ENCODE measurements around the gene RGS2.

The RGS2 gene

DNA sequence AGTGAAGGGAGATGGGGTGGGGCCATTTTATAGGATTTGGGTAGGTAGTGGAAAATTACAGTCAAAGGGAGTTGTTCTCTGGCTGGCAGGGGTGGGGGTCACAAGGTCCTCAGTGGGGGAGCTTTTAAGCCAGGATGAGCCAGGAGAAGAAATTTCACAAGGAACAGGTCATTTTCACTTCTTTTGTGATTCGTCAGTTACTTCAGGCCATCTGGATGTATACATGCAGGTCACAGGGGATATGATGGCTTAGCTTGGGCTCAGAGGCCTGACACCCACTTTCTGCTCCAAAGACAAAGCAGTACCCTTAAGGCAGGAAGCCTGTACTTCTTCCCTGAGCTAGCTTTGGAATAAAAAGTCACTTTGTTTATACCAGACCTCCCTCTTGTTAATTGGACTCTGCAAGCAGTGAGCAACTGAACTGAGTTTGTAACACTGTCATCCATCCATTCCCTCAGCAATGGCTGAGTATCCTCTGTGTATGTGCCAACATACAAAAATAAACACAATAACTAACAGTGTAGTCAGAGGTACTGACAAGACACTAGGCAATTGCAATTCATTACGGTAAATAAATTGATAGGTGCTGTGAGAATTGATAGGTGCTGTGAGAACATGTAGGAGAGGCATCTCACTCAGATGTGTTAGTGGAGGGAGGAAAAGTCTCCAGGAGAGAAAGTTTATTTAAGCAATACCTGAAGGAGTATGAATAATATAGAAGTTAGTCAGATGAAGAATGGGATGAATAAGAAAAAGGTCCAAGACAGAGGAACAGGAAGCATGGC is 14.7 kb upstream of the RGS2 start:
- no peak for DNase-seq (ENCODE audit: low spot score)
- no peak overlapping the region for H3K4me3 ChIP-seq
- TF ChIP-seq, protein P1, sequence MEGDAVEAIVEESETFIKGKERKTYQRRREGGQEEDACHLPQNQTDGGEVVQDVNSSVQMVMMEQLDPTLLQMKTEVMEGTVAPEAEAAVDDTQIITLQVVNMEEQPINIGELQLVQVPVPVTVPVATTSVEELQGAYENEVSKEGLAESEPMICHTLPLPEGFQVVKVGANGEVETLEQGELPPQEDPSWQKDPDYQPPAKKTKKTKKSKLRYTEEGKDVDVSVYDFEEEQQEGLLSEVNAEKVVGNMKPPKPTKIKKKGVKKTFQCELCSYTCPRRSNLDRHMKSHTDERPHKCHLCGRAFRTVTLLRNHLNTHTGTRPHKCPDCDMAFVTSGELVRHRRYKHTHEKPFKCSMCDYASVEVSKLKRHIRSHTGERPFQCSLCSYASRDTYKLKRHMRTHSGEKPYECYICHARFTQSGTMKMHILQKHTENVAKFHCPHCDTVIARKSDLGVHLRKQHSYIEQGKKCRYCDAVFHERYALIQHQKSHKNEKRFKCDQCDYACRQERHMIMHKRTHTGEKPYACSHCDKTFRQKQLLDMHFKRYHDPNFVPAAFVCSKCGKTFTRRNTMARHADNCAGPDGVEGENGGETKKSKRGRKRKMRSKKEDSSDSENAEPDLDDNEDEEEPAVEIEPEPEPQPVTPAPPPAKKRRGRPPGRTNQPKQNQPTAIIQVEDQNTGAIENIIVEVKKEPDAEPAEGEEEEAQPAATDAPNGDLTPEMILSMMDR (IDR thresholded peaks at IDR 0.05), result no peak
- no peak overlapping the region for H3K27ac ChIP-seq

DNA sequence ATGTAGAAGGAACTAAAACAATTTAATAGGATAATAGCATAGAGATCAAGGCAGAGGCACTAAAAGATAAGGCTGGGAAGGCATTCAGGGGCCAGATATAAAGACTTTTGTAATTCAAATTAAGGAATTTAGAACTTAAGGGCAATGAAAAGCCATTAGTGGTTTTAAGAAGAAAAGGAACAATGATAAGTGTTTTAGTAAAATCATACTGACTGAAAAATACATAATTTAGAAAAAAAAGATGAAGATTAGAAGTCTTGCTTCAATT is 14.1 kb upstream of the RGS2 start:
- DNase-seq (ENCODE audit: low spot score), result no peak
- Histone ChIP-seq H3K27ac (no peak overlapping the region), H3K4me3 (no peak overlapping the region)
- TF ChIP-seq, protein P1 (IDR thresholded peaks at IDR 0.05), result no peak

DNA sequence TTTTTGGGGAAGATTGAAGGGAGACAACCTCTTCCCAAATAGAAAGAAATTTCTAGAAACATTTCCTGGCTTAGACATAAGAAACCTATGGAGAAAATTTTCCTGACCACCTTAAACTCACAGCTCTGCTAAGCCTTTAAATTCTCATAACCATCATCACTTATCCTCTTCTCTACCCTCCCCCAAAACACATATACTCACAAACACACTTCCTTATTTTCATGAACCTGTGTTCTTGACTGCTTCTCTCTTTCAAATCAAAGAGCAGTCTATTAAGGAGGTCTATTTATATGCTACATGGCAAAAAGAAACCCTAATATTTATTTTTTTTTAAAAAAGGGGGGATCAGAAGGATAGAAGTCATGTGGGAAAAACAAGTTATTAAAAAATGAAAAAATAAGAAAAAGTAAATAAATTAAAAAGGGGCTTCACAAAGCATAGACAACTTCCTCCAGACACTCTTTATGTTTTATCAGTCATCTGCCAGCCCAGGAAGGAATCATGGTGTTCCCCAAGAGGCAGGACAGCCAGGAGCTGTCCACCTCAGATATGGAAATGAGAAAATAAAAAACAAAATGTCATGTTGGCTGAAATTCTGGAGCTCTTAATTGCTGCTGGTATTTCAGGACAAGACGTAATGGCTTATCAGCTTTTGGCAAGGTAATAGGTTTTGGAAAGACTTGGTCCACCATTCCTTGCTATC is 12.8 kb upstream of the RGS2 start:
- DNase-seq (ENCODE audit: low spot score), result no peak
- TF ChIP-seq, protein P1 (IDR thresholded peaks at IDR 0.05), result no peak
- H3K27ac ChIP-seq, result no peak overlapping the region
- H3K4me3 ChIP-seq, result no peak overlapping the region

DNA sequence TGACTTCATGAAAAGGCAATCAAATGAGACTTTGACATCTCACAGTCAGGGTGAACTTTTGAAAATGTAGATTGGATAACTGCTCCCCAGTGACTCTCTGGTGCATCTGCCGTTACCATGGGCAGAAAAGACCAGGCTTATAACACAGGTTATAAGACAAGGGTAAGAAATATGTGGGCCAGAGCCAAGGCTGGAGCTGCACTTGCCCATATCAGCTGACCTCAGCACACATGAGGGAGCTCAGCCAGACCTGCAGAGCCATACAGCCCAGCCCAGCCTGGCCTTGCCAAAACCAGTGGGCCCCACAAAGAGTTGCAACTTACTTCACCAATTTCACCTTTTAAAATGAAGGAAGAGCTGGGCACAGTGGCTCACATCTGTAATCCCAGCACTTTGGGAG is 11.7 kb upstream of the RGS2 start:
- no peak for DNase-seq (ENCODE audit: low spot score)
- no peak overlapping the region for H3K4me3 ChIP-seq
- TF ChIP-seq, protein P1 (IDR thresholded peaks at IDR 0.05), result no peak
- H3K27ac ChIP-seq, result no peak overlapping the region

DNA sequence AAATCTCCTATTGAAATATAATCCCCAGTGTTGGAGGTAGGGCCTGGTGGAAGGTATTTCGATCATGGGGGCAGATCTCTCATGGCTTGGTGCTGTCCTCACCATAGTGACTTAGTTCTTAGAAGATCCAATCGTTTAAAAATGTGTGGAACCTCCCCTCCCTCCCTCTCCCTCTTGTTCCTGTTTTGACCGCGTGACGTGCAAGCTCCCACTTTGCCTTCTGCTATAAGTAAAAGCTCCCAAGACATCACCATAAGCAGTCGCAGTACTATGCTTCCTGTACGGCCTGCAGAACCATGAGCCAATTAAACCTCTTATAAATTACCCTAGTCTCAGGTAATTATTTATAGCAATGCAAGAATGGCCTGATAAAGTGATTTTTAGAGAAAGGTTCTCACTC is 10.9 kb upstream of the RGS2 start:
- Histone ChIP-seq H3K27ac (no peak overlapping the region), H3K4me3 (no peak overlapping the region)
- DNase-seq (ENCODE audit: low spot score), result no peak
- TF ChIP-seq, protein P1 (IDR thresholded peaks at IDR 0.05), result no peak

DNA sequence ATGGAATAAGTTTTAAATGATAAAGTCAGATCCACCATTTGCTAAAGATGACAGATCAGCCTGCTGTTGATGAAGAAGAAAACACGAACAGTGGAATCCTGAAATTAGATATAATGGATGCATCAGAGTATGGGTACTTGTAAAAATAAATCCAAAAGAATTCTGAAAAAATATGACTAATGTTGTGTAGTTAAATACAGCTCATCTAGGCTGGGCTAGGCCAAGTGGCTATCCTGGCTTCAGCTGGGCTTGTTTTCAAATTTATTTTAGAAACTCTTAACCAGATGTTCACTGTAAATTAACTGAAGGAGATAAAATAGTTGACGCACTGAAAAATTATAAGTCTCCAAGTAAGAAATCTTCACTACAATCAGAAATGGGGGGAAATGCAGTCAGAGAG is 7.4 kb upstream of the RGS2 start:
- no peak for DNase-seq (ENCODE audit: low spot score)
- TF ChIP-seq, protein P1 (IDR thresholded peaks at IDR 0.05), result no peak
- Histone ChIP-seq H3K4me3 (no peak overlapping the region), H3K27ac (no peak overlapping the region)

DNA sequence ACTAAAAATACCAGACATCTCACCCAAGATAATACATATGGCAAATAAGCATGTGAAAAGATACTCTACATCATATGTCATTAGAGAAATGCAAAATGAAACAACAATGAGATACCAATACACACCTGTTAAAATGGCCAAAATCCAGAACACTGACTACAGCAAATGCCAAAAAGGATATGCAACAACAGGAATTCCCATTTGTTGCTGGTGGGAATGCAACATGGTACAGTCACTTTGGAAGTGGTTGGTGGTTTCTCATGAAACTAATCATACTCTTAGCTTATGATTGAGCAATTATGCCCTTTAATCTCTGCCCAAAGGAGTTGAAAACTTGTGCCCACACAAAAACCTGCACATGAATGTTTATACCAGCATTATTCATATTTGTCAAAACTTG is 6.4 kb upstream of the RGS2 start:
- H3K4me3 ChIP-seq, result no peak overlapping the region
- TF ChIP-seq, protein P1 (IDR thresholded peaks at IDR 0.05), result no peak

More for the DNA sequence above, 6.4 kb upstream of the RGS2 start:
- DNase-seq (ENCODE audit: low spot score), result no peak
- H3K27ac ChIP-seq, result no peak overlapping the region

All from coronary artery (tissue), 2 donors.